H9 (cell line): Measurements from ENCODE around the gene CHID1. TPM values are rescaled to one million over a fixed set of nuclear protein-coding genes. Genes with fewer than 3 reads are reported as not detected.

ENCODE experiments used
- DNase-seq: peaks from one replicate; pipeline ENCODE4 v3.0.0-alpha.2; 2017
- H2AFZ ChIP-seq: one replicate; pipeline ENCODE4 v1.6.1; 2013; ENCODE audit warnings: mild to moderate bottlenecking, low read length, control low read depth, moderate library complexity
- H2AK5ac ChIP-seq: 2 replicates; pipeline ENCODE4 v1.6.1; 2013; ENCODE audit warnings: low read length, control low read depth, mixed read lengths; ENCODE audit not compliant: insufficient read length
- H2BK120ac ChIP-seq: one replicate; pipeline ENCODE4 v1.6.1; 2013; ENCODE audit warnings: low read depth, mild to moderate bottlenecking, low read length, control low read depth, inconsistent platforms; ENCODE audit not compliant: poor library complexity, severe bottlenecking
- H2BK12ac ChIP-seq: 2 replicates; pipeline ENCODE4 v1.6.1; 2013; ENCODE audit warnings: low read length, control low read depth, mixed read lengths, low read depth; ENCODE audit not compliant: insufficient read length
- H2BK15ac ChIP-seq: 2 replicates; pipeline ENCODE4 v1.6.1; 2013; ENCODE audit warnings: low read depth, low read length, control low read depth
- H2BK20ac ChIP-seq: one replicate; pipeline ENCODE4 v1.6.1; 2013; ENCODE audit warnings: low read depth, mild to moderate bottlenecking, low read length, control low read depth, inconsistent platforms; ENCODE audit not compliant: poor library complexity, severe bottlenecking
- H2BK5ac ChIP-seq: 2 replicates; pipeline ENCODE4 v1.6.1; 2013; ENCODE audit warnings: low read length, control low read depth, mixed read lengths; ENCODE audit not compliant: insufficient read length
- H3K14ac ChIP-seq: 2 replicates; pipeline ENCODE4 v1.6.1; 2013; ENCODE audit warnings: low read length, control low read depth; ENCODE audit not compliant: insufficient read depth
- H3K18ac ChIP-seq: 2 replicates; pipeline ENCODE4 v1.6.1; 2013; ENCODE audit warnings: low read depth, mild to moderate bottlenecking, mixed read lengths, low read length, control low read depth; ENCODE audit not compliant: insufficient read length
- H3K23ac ChIP-seq: 2 replicates; pipeline ENCODE4 v1.6.1; 2013; ENCODE audit warnings: low read length, control low read depth, mixed read lengths, low read depth; ENCODE audit not compliant: insufficient read length
- H3K23me2 ChIP-seq: 2 replicates; pipeline ENCODE4 v1.6.1; 2013; ENCODE audit warnings: low read depth, mild to moderate bottlenecking, mixed read lengths, low read length, control low read depth; ENCODE audit not compliant: insufficient read length, poor library complexity, severe bottlenecking
- H3K27ac ChIP-seq: 2 replicates; pipeline ENCODE4 v1.5.1; 2013; ENCODE audit warnings: low read length, control low read depth, mixed read lengths, low read depth; ENCODE audit not compliant: insufficient read length
- H3K27me3 ChIP-seq: 2 replicates; pipeline ENCODE4 v1.6.1; 2013; ENCODE audit warnings: low read length, control low read depth, inconsistent platforms; ENCODE audit not compliant: insufficient read depth
- H3K4ac ChIP-seq: 2 replicates; pipeline ENCODE4 v1.6.1; 2013; ENCODE audit warnings: low read depth, mild to moderate bottlenecking, control low read depth, inconsistent platforms, low read length, moderate library complexity
- H3K4me1 ChIP-seq: 2 replicates; pipeline ENCODE4 v1.6.1; 2013; ENCODE audit warnings: low read length, control low read depth, inconsistent platforms; ENCODE audit not compliant: insufficient read depth
- H3K4me2 ChIP-seq: 2 replicates; pipeline ENCODE4 v1.6.1; 2013; ENCODE audit warnings: low read length, control low read depth, mixed read lengths; ENCODE audit not compliant: insufficient read length, insufficient read depth
- H3K56ac ChIP-seq: 2 replicates; pipeline ENCODE4 v1.6.1; 2013; ENCODE audit warnings: low read depth, mild to moderate bottlenecking, mixed read lengths, low read length, control low read depth; ENCODE audit not compliant: insufficient read length
- H3K79me1 ChIP-seq: 2 replicates; pipeline ENCODE4 v1.6.1; 2013; ENCODE audit warnings: low read depth, mild to moderate bottlenecking, moderate library complexity, low read length, control low read depth, inconsistent platforms; ENCODE audit not compliant: insufficient read depth, poor library complexity, severe bottlenecking
- H3K79me2 ChIP-seq: 2 replicates; pipeline ENCODE4 v1.6.1; 2013; ENCODE audit warnings: low read length, control low read depth, inconsistent platforms; ENCODE audit not compliant: insufficient read depth
- H3K9ac ChIP-seq: 2 replicates; pipeline ENCODE4 v1.6.1; 2013; ENCODE audit warnings: low read length, control low read depth, mixed read lengths; ENCODE audit not compliant: insufficient read length; ENCODE audit errors: extremely low read depth
- H3K9me3 ChIP-seq: one replicate; pipeline ENCODE4 v1.6.1; 2013; ENCODE audit warnings: low read depth, low read length, inconsistent platforms; ENCODE audit not compliant: control insufficient read depth
- H3T11ph ChIP-seq: one replicate; pipeline ENCODE4 v1.6.1; 2013; ENCODE audit warnings: mild to moderate bottlenecking, low read length, control low read depth, inconsistent platforms
- H4K20me1 ChIP-seq: one replicate; pipeline ENCODE4 v1.6.1; 2013; ENCODE audit not compliant: control insufficient read depth, insufficient read length, insufficient read depth
- H4K5ac ChIP-seq: 2 replicates; pipeline ENCODE4 v1.6.1; 2013; ENCODE audit warnings: low read depth, mild to moderate bottlenecking, mixed read lengths, low read length, control low read depth; ENCODE audit not compliant: insufficient read length
- H4K8ac ChIP-seq: replicated peaks from 2 replicates; pipeline ENCODE4 v1.6.1; 2013; ENCODE audit warnings: low read length, control low read depth, mixed read lengths, low read depth; ENCODE audit not compliant: insufficient read length
- H4K91ac ChIP-seq: 2 replicates; pipeline ENCODE4 v1.6.1; 2013; ENCODE audit warnings: low read depth, mild to moderate bottlenecking, moderate library complexity, mixed read lengths, low read length, control low read depth; ENCODE audit not compliant: insufficient read length
- H3K27ac Mint-ChIP-seq, 3 experiments: 2 replicates in 2 of 3; 3 replicates in 1 of 3; pipeline ENCODE4 v1.8.0; 2020 to 2021; ENCODE audit warnings: mixed read lengths in 3 of 3, mild to moderate bottlenecking in 1 of 3, moderate library complexity in 1 of 3
- H3K27me3 Mint-ChIP-seq: 2 replicates; pipeline ENCODE4 v1.8.0; 2021; ENCODE audit warnings: low read depth, mild to moderate bottlenecking, moderate library complexity, mixed read lengths
- H3K36me3 Mint-ChIP-seq, 3 experiments: 2 replicates in 2 of 3; 3 replicates in 1 of 3; pipeline ENCODE4 v1.8.0; 2020 to 2021; ENCODE audit warnings: low read depth in 3 of 3, mixed read lengths in 3 of 3; ENCODE audit not compliant: insufficient read depth in 1 of 3
- H3K4me1 Mint-ChIP-seq, 2 experiments: 2 replicates each; pipeline ENCODE4 v1.8.0; 2020; ENCODE audit warnings: mixed read lengths in 2 of 2
- H3K4me3 Mint-ChIP-seq, 2 experiments: 2 replicates in 1 of 2; 3 replicates in 1 of 2; pipeline ENCODE4 v1.8.0; 2020 to 2021; ENCODE audit warnings: mild to moderate bottlenecking in 2 of 2, mixed read lengths in 2 of 2, moderate library complexity in 1 of 2
- H3K9me3 Mint-ChIP-seq, 2 experiments: 2 replicates in 1 of 2; 3 replicates in 1 of 2; pipeline ENCODE4 v1.8.0; 2020; ENCODE audit warnings: mild to moderate bottlenecking in 2 of 2, mixed read lengths in 2 of 2, moderate library complexity in 1 of 2
- WGBS: extraction: QIAGEN DNeasy Blood & Tissue Kit; methylation state at CpG from one replicate; pipeline ENCODE4 v1.1.7; 2013; ENCODE audit warnings: missing lambda C conversion rate, low lambda C conversion rate, mixed read lengths; ENCODE audit not compliant: insufficient read length; ENCODE audit errors: extremely low coverage; 5-methylcytosine and 5-hydroxymethylcytosine counted together
- total RNA-seq: library from RNA; stranded (reverse); gene quantifications from 2 replicates; pipeline ENCODE4 v1.2.1, GENCODE V29; 2021
- TF ChIP-seq, protein P1 (sequence below): fragments of 200-600 bp; sonication (generic); conservative IDR thresholded peaks from 3 replicates; pipeline ENCODE4 v1.8.0; 2021; ENCODE audit warnings: antibody characterized with exemption, mild to moderate bottlenecking

The CHID1 gene
- total RNA-seq, 1 experiment from 2014 or later: 89.4 TPM

DNA sequence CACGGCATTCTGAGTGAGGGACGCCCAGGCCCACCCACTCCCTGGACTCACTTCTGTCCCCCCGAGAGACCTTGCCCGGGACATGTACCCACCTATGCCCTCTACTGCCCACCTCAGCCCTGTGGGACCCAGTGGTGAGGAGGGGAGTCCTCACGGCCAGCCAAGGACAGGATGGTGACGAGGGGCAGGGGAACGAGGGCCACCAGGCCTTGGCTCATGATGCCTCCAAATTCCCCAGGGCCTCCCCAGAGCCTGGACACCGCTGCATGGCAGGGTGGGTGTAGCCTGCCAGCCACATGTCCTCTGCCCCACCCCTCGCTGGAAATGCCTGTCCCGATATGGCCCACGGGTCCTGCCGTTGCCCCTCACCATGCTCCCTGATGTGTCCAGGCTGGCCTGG is 41.8 kb downstream of the CHID1 start:
- Mint-ChIP-seq H3K27ac (peak overlapping the region in 1 of 3 experiments; percentile 24; a peak in 1 of 7 replicates), H3K27me3 (peaks cover 3% of the 10 kb centered on the region; the same call in 1 of the 2 replicates), H3K9me3 (no peaks in the 10 kb centered on the region), H3K36me3 (peaks cover 8 to 29% (median 23%) of the 10 kb centered on the region in 3 experiments), H3K4me3 (no peak overlapping the region), H3K4me1 (peaks cover 4 to 10% of the 10 kb centered on the region in 2 experiments)
- WGBS: no CpG with 5 or more reads among the region's 12 CpGs
- H3K56ac ChIP-seq: no peak overlapping the region
- no peak overlapping the region for H3K23ac ChIP-seq
- H3T11ph ChIP-seq: no peak overlapping the region
- no peak overlapping the region for H2BK5ac ChIP-seq
- H2BK15ac ChIP-seq: no peak overlapping the region
- no peaks in the 10 kb centered on the region for H3K79me1 ChIP-seq
- H4K91ac ChIP-seq: no peak overlapping the region
- no peak overlapping the region for H2AFZ ChIP-seq
- no peaks in the 10 kb centered on the region for H3K79me2 ChIP-seq
- H2BK120ac ChIP-seq: no peak overlapping the region
- H3K4me2 ChIP-seq: no peak overlapping the region
- H3K27ac ChIP-seq: no peak overlapping the region
- H3K9me3 ChIP-seq: no peaks in the 10 kb centered on the region
- TF ChIP-seq, protein P1, sequence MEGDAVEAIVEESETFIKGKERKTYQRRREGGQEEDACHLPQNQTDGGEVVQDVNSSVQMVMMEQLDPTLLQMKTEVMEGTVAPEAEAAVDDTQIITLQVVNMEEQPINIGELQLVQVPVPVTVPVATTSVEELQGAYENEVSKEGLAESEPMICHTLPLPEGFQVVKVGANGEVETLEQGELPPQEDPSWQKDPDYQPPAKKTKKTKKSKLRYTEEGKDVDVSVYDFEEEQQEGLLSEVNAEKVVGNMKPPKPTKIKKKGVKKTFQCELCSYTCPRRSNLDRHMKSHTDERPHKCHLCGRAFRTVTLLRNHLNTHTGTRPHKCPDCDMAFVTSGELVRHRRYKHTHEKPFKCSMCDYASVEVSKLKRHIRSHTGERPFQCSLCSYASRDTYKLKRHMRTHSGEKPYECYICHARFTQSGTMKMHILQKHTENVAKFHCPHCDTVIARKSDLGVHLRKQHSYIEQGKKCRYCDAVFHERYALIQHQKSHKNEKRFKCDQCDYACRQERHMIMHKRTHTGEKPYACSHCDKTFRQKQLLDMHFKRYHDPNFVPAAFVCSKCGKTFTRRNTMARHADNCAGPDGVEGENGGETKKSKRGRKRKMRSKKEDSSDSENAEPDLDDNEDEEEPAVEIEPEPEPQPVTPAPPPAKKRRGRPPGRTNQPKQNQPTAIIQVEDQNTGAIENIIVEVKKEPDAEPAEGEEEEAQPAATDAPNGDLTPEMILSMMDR: no peak
- no peak overlapping the region for H3K4ac ChIP-seq
- H2BK20ac ChIP-seq: no peak overlapping the region
- H2BK12ac ChIP-seq: no peak overlapping the region
- H4K8ac ChIP-seq: no peak overlapping the region
- no peaks in the 10 kb centered on the region for H3K27me3 ChIP-seq
- no peak overlapping the region; the same call in 1 of the 2 replicates for H3K14ac ChIP-seq
- H3K23me2 ChIP-seq: no peaks in the 10 kb centered on the region
- no peaks in the 10 kb centered on the region for H4K20me1 ChIP-seq
- no peak overlapping the region for H4K5ac ChIP-seq
- DNase-seq: no peak
- H2AK5ac ChIP-seq: no peak overlapping the region
- no peak overlapping the region for H3K9ac ChIP-seq
- H3K4me1 ChIP-seq: no peaks in the 10 kb centered on the region
- no peak overlapping the region for H3K18ac ChIP-seq
